Mucosa of gallbladder (tissue), 1 donor: Measurements from ENCODE around the gene SLC25A13. TPM values are rescaled to one million over a fixed set of nuclear protein-coding genes. Genes with fewer than 3 reads are reported as not detected.
"Not testable (repeated sequence)": the region's sequence is repeated elsewhere in the genome, so short reads cannot be mapped to it uniquely, and the experiment has no call there.

Experiments used
- DNase-seq: peaks from one replicate; pipeline ENCODE4 v3.0.0-alpha.2; 2020; ENCODE audit warnings: low spot score
- total RNA-seq: library from RNA; stranded (reverse); gene quantifications from one replicate; pipeline ENCODE4 v1.2.1, GENCODE V29; 2021
- donor health status: DM: no; HTN: no; CAD: no.

SLC25A13 gene
- total RNA-seq, 1 donor from 2014 or later, result 35.2 TPM

DNA sequence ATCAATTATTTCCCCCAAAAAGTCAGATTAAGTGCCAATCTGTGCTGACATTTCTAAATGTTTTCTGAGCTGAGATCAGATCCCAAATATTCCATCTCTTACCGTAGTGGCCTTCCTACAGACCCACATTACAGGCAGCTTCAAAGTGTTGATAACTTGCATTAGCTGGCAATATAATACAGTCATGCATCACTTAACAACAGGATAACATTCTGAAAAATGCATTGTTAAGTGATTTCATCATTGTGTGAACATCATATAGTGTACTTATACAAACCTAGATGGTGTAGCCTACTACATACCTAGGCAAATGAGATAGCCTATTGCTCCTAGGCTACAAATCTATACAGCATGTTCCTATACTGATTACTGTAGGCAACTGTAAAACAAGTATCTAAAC is 22.4 kb downstream of the SLC25A13 start:
- no peak for DNase-seq

DNA sequence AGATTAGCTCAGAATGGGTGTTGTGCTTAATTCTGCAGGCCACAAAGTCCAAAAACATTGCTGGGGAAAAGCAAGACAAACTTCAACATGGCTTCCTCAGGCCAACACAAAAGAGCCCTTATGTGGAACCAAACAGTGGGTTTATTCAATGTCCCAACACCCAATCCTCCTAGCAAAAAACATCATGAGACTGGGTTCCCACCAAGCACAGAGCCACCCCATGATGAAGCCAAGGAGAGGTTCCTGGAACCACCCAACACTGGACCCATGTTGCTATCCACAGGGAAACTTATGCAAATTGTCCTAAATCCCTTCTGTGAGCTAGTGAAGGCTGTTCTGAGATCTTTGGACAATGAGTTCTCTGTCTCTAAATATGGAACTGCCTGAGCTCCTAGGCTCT is 24.0 kb downstream of the SLC25A13 start:
- no peak for DNase-seq

DNA sequence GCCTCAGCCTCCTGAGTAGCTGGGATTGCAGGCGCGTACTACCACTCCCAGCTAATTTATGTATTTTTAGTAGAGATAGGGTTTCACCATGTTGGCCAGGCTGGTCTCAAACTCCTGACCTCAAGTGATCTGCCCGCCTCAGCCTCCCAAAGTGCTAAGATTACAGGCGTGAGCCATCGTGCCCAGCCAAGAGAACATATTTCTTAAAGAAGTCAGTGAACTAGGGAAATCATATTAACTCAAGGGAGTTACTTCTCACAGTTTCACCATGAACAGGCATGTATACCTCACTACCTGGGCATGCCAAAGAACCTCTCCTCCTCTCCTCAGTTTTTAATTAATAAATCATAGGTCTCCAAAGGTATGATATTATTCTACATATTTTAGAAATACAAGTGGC is 24.5 kb downstream of the SLC25A13 start:
- not testable (repeated sequence) for DNase-seq

- not testable (repeated sequence) for DNase-seq
These were observed 28.0 kb downstream of the SLC25A13 start for GRCh38 chr7:96293911-96294310.

DNA sequence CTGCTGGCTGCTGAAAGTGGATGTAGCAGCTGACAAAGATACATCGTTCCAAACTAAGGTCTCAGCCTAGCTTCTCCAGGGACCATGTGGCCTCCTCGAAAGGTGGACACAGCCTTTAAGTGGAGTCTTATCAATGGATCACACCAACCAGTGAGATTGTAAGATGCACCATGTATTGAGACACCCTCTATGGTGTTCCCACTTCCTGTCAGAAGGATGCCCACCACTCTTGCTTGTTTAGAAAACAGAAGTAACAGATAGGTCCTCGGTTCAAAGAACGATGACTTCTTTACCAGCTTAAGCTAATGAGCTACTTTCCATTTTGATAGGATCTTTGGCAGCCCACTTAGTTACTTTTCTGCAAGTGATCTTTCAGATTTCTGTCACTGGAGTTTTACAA is 34.3 kb downstream of the SLC25A13 start:
- DNase-seq, result no peak

GRCh38 chr7:96287132-96287531 is 34.8 kb downstream of the SLC25A13 start:
- no peak for DNase-seq

DNA sequence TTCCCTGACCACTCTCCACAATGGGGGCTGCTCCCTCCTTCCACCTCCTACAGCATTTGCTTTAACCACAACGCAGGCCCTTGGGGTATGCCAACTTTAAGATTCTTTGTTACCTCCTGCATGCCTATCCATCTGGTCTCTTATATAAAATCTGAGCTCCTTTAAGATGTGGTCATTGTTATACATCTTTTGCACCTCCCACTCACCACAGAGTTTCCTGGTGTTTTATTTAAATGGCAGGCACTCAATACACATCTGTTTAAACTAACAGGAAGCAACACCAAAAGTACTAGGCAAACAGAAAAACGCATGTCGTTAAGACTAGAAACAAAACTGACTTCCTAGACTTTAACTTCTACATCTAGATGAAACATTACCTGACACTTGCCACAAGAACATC is 36.3 kb downstream of the SLC25A13 start:
- no peak for DNase-seq

- no peak for DNase-seq
These were observed 37.1 kb downstream of the SLC25A13 start for GRCh38 chr7:96284835-96285234.

- no peak for DNase-seq
These were observed 37.7 kb downstream of the SLC25A13 start for GRCh38 chr7:96284240-96284639.

GRCh38 chr7:96282835-96283234 is 39.1 kb downstream of the SLC25A13 start:
- no peak for DNase-seq

- DNase-seq, result no peak
These were observed 44.0 kb downstream of the SLC25A13 start for GRCh38 chr7:96277921-96278320.

DNA sequence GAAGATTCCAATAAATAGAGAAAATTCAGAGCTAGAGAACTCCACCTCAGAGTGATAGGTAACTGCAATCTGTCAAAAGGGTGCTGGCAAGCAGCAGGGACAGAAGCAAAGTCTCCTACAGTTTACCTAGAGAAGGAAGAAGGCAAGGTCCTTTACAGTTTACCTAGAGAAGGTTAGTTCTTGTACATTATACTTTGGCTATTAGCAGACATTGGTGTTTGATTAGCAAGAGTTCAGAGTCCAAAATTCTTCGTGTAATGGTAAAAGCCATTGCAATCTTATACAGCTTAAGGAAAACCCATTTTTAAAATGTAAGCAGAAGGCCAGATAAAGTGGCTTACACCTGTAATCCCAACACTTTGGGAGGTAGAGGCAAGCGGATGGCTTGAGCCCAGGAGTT is 45.9 kb downstream of the SLC25A13 start:
- DNase-seq, result no peak

- DNase-seq, result no peak
These were observed 48.2 kb downstream of the SLC25A13 start for GRCh38 chr7:96273716-96274115.

- DNase-seq, result no peak
These were observed 52.5 kb downstream of the SLC25A13 start for GRCh38 chr7:96269246-96269994.

- DNase-seq, result no peak
These were observed 55.3 kb downstream of the SLC25A13 start for GRCh38 chr7:96266580-96266979.

GRCh38 chr7:96266015-96266414 is 55.9 kb downstream of the SLC25A13 start:
- DNase-seq, result no peak

- no peak for DNase-seq
These were observed 67.9 kb downstream of the SLC25A13 start for GRCh38 chr7:96253964-96254363.

DNA sequence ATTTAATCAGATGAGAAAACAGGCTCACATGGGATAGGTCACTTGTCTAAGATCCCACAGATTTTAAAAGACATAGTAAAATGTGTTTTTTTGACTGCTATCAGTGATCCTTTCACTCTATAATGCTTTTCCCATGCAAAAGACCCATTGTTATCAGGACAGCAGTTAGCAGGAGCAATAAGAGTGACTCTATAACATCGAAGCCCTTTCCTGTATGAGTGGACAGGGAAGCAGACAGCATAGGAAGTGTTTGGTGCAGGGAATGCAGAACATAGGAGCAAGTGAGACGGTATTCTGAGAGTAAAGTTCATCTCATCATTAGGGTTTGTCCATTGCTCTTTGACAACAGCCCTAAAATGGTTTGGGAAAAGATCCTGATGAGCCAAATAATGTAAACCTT is 68.5 kb downstream of the SLC25A13 start:
- no peak for DNase-seq

DNA sequence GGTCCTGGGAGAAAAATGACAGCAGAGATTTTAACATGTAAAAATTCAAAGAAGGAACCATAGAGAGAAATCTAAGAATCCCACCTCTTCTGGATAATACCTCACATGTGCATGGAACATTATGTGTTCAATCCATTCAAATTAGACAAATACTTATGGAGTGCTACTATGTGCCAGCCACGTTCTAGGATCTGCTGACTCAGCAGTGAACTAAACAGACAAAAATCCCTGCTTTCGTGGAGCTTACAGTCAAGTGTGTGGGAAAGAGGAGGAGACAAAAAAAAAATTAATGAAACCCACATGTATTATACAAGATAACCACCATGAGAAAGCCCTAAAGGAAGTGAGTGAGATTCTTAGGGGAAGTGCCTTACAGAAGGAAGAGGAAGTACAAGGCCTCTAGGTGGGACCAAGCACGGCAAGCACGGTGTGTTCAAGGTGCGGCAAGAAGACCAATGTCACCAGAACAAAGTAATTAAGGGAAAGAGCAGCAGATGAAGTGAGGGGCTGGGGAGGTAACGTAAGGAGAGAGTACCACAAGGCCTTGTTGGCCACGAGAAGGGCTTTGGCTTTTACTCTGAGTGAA is 71.0 kb downstream of the SLC25A13 start:
- no peak for DNase-seq

DNA sequence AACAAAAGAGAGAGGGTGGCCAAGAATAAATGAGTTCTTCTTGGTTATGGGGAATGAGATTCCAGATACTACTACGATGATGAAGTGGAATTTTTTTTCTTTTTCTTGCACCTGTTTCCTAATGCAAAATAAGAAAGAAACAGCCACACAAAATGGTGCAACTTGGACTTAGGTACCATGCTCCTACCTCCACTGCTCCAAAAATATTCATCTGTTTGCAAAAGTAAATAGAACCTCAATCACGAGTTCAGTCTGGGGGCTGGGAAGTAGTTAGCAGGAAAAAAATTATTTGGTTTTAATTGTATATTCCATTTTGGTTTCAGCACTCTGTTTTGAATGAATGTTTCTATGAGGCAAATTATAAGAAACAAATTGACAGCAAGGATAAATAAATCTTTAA is 73.5 kb downstream of the SLC25A13 start:
- no peak for DNase-seq

DNA sequence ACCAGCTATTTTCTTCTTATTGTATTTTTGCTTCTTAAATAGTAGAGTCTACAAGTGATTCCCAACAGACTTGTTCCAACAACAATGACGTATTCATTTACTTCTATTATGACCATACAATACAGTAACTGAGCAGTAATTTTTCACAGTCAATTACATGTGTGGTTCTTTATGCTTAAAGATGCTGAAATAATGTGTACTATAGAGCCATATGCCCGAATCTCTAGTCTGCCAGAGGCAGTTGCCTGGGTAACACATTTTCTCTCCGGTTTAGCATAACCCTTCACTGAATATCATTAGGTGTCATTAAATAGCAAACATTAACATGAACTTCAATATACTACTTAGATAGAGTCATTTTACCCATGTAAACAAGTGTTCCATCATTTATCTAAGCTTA is 75.0 kb downstream of the SLC25A13 start:
- no peak for DNase-seq

GRCh38 chr7:96244992-96245292 is 77.0 kb downstream of the SLC25A13 start:
- DNase-seq, result no peak

DNA sequence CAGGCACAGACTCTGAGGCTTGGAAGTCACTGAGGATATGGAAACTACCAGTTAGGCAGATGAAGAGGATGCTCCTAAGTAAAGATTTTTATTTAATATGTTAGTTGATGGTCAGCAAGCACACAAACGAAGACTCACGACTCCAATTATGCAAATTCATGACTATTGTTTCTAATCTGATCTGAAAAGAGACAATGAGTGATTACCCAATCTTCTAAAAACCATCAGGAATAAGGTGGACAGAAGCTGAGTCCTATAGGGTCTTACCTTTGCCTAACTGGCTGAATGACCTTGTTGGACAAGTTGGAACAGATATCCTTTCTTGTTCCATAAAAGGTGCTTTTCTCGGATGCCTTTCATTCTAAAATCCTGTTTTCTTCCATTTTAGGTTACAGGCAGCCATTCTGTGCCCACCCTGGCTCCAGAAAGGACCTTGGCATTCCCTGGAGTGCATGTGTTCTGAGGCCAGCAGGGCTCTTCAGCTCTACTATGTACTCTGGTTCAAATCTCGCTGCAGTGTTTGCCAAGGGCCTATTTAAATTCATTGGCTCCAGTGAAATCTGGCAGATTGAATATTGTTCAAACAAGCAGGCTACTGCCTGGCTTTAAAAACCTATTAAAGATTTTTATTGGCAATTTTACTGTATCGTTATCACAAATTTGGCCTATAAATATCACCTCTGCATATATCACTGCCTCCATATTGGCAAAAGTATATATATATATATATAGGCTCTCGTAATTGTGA is 77.5 kb downstream of the SLC25A13 start:
- no peak for DNase-seq
